WERI-Rb-1 (cell line): ENCODE measurements around the gene LGR6.

Source experiments
- DNase-seq: peaks from one replicate; pipeline ENCODE4 v3.0.0-alpha.2; 2020
- H3K27ac ChIP-seq: fragments of 250-450 bp; sonication (Bioruptor Pico); 2 replicates; pipeline ENCODE4 v1.5.1; 2020; ENCODE audit warnings: mild to moderate bottlenecking, moderate library complexity
- H3K27me3 ChIP-seq: fragments of 250-450 bp; sonication (Bioruptor Pico); 2 replicates; pipeline ENCODE4 v1.5.1; 2021; ENCODE audit warnings: mild to moderate bottlenecking, low read depth, moderate library complexity; ENCODE audit not compliant: insufficient read depth, severe bottlenecking
- H3K36me3 ChIP-seq: fragments of 250-450 bp; sonication (Bioruptor Pico); 2 replicates; pipeline ENCODE4 v1.5.1; 2020; ENCODE audit warnings: mild to moderate bottlenecking, moderate library complexity
- H3K4me3 ChIP-seq: 2 replicates; pipeline ENCODE4 v1.5.1; 2011; ENCODE audit warnings: low read depth, mild to moderate bottlenecking, control low read depth, low read length
- H3K9me3 ChIP-seq: fragments of 250-450 bp; sonication (Bioruptor Pico); 2 replicates; pipeline ENCODE4 v1.5.1; 2021; ENCODE audit warnings: mild to moderate bottlenecking, moderate library complexity; ENCODE audit not compliant: severe bottlenecking
- CTCF ChIP-seq: IDR thresholded peaks from 2 replicates; pipeline ENCODE4 v1.5.1; 2011; ENCODE audit warnings: low read depth, mild to moderate bottlenecking, control low read depth, inconsistent platforms, low read length

The LGR6 gene

GRCh38 chr1:202197653-202198365, 4.2 kb downstream of the LGR6 start:
- no peaks in the 10 kb centered on the region for H3K36me3 ChIP-seq
- no peak for DNase-seq
- H3K4me3 ChIP-seq, result no peak overlapping the region
- no peaks in the 10 kb centered on the region for H3K27me3 ChIP-seq
- H3K9me3 ChIP-seq, result no peaks in the 10 kb centered on the region
- H3K27ac ChIP-seq, result no peak overlapping the region
- no peak for TF ChIP-seq CTCF

- Histone ChIP-seq H3K36me3 (no peaks in the 10 kb centered on the region), H3K4me3 (no peak overlapping the region), H3K9me3 (no peaks in the 10 kb centered on the region), H3K27ac (no peak overlapping the region), H3K27me3 (no peaks in the 10 kb centered on the region)
- no peak for DNase-seq
- TF ChIP-seq CTCF, result no peak
These were observed 4.7 kb downstream of the LGR6 start for GRCh38 chr1:202198366-202198724.

- Histone ChIP-seq H3K27me3 (no peaks in the 10 kb centered on the region), H3K36me3 (no peaks in the 10 kb centered on the region), H3K9me3 (no peaks in the 10 kb centered on the region), H3K27ac (no peak overlapping the region), H3K4me3 (no peak overlapping the region)
- TF ChIP-seq CTCF, result no peak
- no peak for DNase-seq
These were observed 5.7 kb downstream of the LGR6 start for GRCh38 chr1:202199040-202199889.

GRCh38 chr1:202200112-202200548, 6.5 kb downstream of the LGR6 start:
- DNase-seq, result no peak
- H3K4me3 ChIP-seq, result no peak overlapping the region
- TF ChIP-seq CTCF, result no peak
- H3K27me3 ChIP-seq, result no peaks in the 10 kb centered on the region
- H3K36me3 ChIP-seq, result no peaks in the 10 kb centered on the region
- no peak overlapping the region for H3K27ac ChIP-seq
- no peaks in the 10 kb centered on the region for H3K9me3 ChIP-seq

- no peak for TF ChIP-seq CTCF
- DNase-seq, result no peak
- H3K27me3 ChIP-seq, result no peaks in the 10 kb centered on the region
These were observed 7.1 kb downstream of the LGR6 start for GRCh38 chr1:202200669-202201068.

More at GRCh38 chr1:202200669-202201068, 7.1 kb downstream of the LGR6 start:
- H3K27ac ChIP-seq, result no peak overlapping the region
- no peak overlapping the region for H3K4me3 ChIP-seq
- no peaks in the 10 kb centered on the region for H3K9me3 ChIP-seq
- H3K36me3 ChIP-seq, result no peaks in the 10 kb centered on the region
